ENCODE measurements around the gene CACNA1D. TPM values are rescaled to one million over a fixed set of nuclear protein-coding genes. Genes with fewer than 3 reads are reported as not detected.

Gene CACNA1D
- total and polyA plus RNA-seq, 12 donors, result 0.04 to 1.9 (median 0.49) TPM

- ATAC-seq, result no peak
- no peak for DNase-seq
- Histone ChIP-seq H3K4me1 (peaks cover 0 to 15% (median 0%) of the 10 kb centered on the region in 9 donors), H3K36me3 (no peaks in the 10 kb centered on the region), H3K27me3 (peaks cover 0 to 3% (median 0%) of the 10 kb centered on the region in 7 donors), H3K9me3 (no peaks in the 10 kb centered on the region), H3K4me3 (no peak overlapping the region), H3K27ac (no peak overlapping the region)
- 60 to 70% methylated on average over 9 of the region's 9 CpGs for WGBS, 2 donors
- TF ChIP-seq, protein P1, sequence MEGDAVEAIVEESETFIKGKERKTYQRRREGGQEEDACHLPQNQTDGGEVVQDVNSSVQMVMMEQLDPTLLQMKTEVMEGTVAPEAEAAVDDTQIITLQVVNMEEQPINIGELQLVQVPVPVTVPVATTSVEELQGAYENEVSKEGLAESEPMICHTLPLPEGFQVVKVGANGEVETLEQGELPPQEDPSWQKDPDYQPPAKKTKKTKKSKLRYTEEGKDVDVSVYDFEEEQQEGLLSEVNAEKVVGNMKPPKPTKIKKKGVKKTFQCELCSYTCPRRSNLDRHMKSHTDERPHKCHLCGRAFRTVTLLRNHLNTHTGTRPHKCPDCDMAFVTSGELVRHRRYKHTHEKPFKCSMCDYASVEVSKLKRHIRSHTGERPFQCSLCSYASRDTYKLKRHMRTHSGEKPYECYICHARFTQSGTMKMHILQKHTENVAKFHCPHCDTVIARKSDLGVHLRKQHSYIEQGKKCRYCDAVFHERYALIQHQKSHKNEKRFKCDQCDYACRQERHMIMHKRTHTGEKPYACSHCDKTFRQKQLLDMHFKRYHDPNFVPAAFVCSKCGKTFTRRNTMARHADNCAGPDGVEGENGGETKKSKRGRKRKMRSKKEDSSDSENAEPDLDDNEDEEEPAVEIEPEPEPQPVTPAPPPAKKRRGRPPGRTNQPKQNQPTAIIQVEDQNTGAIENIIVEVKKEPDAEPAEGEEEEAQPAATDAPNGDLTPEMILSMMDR (IDR thresholded peaks at IDR 0.05), result no peak
- intact Hi-C loops (cut with DNase I), result no loop called here
Observed at GRCh38 chr3:53776494-53777101, 282.2 kb downstream of the CACNA1D start.

DNA sequence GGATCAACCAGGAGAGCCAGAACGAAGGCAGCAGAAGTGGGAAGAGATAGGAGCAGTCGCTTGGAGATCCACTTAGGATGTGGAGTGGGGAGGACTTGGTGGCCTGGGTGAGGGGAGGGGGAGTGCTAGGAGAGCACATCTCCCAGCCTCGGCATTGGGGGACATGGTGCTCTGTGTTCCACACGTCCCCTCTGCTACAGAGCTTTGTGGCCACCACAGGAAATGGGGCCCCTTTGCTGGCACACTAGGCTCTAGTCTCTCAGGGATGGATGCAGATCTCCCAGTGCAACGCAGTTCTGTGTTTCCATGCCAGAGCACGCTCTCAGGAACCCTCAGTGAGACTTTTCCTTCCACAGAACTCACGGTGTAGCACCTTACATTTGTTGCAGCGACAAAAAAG, 283.1 kb downstream of the CACNA1D start:
- WGBS, 2 donors, result 86 to 87% methylated on average over 8 of the region's 8 CpGs
- DNase-seq, result no peak
- H3K27ac ChIP-seq, result no peak overlapping the region
- no peaks in the 10 kb centered on the region for H3K27me3 ChIP-seq
- TF ChIP-seq, protein P1 (IDR thresholded peaks at IDR 0.05), result no peak
- H3K4me3 ChIP-seq, result no peak overlapping the region
- no peaks in the 10 kb centered on the region for H3K36me3 ChIP-seq
- intact Hi-C loops (cut with DNase I), result no loop called here
- peaks cover 0 to 15% (median 0%) of the 10 kb centered on the region in 9 donors for H3K4me1 ChIP-seq
- no peaks in the 10 kb centered on the region for H3K9me3 ChIP-seq
- ATAC-seq, result no peak

DNA sequence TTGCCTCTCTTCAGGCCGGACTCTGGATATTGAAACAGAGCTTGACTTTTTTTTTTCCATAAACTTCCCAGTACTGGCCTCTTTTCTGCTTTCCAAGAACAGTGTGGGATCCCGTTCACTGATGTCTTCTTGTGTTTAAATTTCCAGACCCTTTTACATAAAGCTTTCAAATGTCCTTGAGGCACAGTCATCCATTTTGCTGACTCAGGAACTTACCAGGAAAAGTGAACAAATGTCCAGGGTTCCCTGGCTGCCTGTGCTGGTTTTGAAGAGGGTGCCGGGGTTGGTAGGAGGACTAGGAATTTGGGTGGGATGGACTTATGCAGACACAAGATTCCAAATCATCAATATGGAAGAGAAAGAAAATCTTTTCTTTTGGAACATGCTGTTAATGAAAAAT, 283.7 kb downstream of the CACNA1D start:
- intact Hi-C loops (cut with DNase I), result no loop called here
- no peaks in the 10 kb centered on the region for H3K9me3 ChIP-seq
- no peaks in the 10 kb centered on the region for H3K27me3 ChIP-seq
- DNase-seq (no peak), ATAC-seq (no peak)
- 92 to 96% methylated on average over 3 of the region's 3 CpGs for WGBS, 2 donors
- H3K4me1 ChIP-seq, result peaks cover 0 to 11% (median 0%) of the 10 kb centered on the region in 9 donors
- TF ChIP-seq, protein P1 (IDR thresholded peaks at IDR 0.05), result no peak
- no peak overlapping the region for H3K4me3 ChIP-seq
- H3K36me3 ChIP-seq, result no peaks in the 10 kb centered on the region
- H3K27ac ChIP-seq, result no peak overlapping the region

DNA sequence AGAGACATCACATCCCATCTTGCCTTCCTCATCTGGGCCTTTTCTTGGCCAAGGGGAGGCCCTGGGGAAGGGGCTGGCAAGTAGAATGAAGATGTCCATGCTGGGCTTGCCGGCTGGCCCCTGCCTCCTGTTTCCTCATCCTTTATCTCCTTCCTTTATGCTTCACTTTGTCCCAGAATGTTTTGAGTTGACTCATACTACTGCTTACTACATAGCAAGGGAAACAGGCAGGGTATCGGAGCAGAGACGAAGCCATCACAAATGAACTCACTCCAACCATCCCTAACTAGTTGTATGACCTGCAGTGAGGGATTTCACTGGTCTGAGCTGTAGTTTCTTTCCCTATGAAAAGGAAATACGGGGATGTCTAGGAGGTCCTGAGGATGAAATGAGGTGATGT, 285.8 kb downstream of the CACNA1D start:
- intact Hi-C loops (cut with DNase I), result no loop called here
- Histone ChIP-seq H3K9me3 (no peaks in the 10 kb centered on the region), H3K36me3 (no peaks in the 10 kb centered on the region), H3K27me3 (no peaks in the 10 kb centered on the region), H3K27ac (no peak overlapping the region), H3K4me1 (no peaks in the 10 kb centered on the region), H3K4me3 (no peak overlapping the region)
- ATAC-seq, result no peak
- no peak for DNase-seq
- WGBS, 2 donors, result 73 to 77% methylated on average over 4 of the region's 4 CpGs
- TF ChIP-seq, protein P1 (IDR thresholded peaks at IDR 0.05), result no peak
